Heart left ventricle (tissue), 13 donors: ENCODE data around the gene ZCCHC7.

Experiments used
- POLR2A ChIP-seq, 2 donors: fragments of 450-650 bp; IDR thresholded peaks; one replicate each; pipeline ENCODE4 v1.6.1; 2017; ENCODE audit warnings: antibody characterized with exemption in 2 of 2, mild to moderate bottlenecking in 2 of 2, moderate library complexity in 2 of 2
- TF ChIP-seq, protein P1 (sequence below), 12 donors: fragments of 200-600 bp; sonication (generic) in 4 of 12; IDR thresholded peaks; one replicate each; pipeline versions ENCODE4 v1.5.0 to v1.8.0; 2018 to 2022; ENCODE audit warnings: antibody characterized with exemption in 12 of 12, mild to moderate bottlenecking in 5 of 12
- donor health status: ischemic (EF 13 %, LVEDD 7.1; RV severe dilation, severe dysfunction).
- donor health status: DM: no; HTN: yes; CAD: no.
- donor health status: DM: no; HTN: no; CAD: no.
- donor health status: ischemic (EF 25% LVEDD 6.9; RV normal size, moderate dysfunction).
- donor health status: ischemic (EF 25% LVEDD 5.7; RV mildly dilated, moderate dysfunction).
- donor health status: ischemic (EF 35%, LVEDD 5.7; RV mildly dilated, moderate dysfunction).
- donor health status: nonischemic (EF 11% LVEDD 7.7; RV severe dilation, severe dysfunction).
- donor health status: DM: yes; HTN: yes; CAD: no.
- donor health status: PGD.
- donor health status: ischemic (EF 29% LVEDD 5.4; RV normal size, mild dysfunction).
- donor health status: nonischemic (EF 23%, LVEDD 6.1; RV moderate dilation, normal function).

DNA sequence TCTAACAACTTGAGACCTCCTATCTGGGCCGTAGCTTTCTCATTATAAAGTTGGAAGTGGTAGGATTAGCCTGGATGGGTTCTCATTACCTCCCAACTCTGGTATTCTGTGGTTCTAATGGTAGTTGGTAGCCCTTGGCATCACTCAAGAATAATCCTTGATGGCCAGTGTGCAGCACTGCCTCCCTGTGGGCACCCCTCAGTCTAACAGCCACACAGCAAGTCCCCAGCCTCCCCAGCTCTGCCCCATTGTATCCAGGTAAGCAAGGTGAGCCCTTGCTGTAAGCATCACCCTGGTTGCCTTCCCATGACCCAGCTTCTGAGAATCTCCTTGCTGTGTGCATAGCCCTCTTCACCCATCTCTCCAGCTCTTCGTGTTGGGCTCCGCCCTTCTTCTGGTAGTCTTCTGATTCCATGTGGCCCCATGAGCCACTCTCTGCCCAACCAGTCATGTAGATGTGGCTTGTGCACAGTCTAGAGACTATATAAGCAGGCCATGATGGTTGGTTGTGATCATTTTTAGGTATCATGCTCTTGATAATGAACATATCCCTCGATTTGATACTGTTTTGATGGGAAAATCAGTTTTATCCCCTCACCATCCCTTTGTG lies 244.5 kb downstream of the ZCCHC7 start:
- TF ChIP-seq, protein P1, sequence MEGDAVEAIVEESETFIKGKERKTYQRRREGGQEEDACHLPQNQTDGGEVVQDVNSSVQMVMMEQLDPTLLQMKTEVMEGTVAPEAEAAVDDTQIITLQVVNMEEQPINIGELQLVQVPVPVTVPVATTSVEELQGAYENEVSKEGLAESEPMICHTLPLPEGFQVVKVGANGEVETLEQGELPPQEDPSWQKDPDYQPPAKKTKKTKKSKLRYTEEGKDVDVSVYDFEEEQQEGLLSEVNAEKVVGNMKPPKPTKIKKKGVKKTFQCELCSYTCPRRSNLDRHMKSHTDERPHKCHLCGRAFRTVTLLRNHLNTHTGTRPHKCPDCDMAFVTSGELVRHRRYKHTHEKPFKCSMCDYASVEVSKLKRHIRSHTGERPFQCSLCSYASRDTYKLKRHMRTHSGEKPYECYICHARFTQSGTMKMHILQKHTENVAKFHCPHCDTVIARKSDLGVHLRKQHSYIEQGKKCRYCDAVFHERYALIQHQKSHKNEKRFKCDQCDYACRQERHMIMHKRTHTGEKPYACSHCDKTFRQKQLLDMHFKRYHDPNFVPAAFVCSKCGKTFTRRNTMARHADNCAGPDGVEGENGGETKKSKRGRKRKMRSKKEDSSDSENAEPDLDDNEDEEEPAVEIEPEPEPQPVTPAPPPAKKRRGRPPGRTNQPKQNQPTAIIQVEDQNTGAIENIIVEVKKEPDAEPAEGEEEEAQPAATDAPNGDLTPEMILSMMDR (IDR thresholded peaks at IDR 0.05), result peak in 1 of 12 donors; percentile 5
- no peak for TF ChIP-seq POLR2A (IDR thresholded peaks at IDR 0.05)
